GM11168 (cell line): ENCODE data around the gene FOCAD.
"Not testable (repeated sequence)": the region's sequence is repeated elsewhere in the genome, so short reads cannot be mapped to it uniquely, and the experiment has no call there.

Experiments used
- in situ Hi-C: fragments of 300-500 bp; cut with MboI; formaldehyde crosslinking; loops from one replicate; pipeline ENCODE4 v1.12.0; 2022; ENCODE audit warnings: low sequenced_read_pairs; ENCODE audit not compliant: unreplicated experiment

FOCAD gene

DNA sequence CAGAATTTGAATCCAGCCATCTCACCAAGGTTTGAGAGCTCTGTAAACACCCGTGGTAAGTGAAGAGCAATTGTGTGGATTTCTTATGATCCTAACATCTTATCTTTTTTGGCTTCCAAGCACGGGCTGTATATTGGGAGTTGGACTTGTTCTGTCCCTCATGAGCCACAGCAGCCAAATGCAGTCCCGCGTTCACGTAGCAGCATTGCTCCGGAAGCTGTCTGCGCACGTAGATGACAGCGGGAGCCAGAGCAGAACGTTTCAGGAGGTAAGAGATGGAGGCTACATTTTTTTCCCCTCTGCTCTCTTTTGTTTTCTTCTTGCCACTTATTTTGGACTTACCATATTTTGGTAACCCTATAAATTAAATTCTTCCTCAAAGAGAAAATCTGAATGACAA, 260.4 kb downstream of the FOCAD start:
- in situ Hi-C loops: loop anchor here (10.0 to 25.0 kb wide), 3 partner anchors 320 to 1007 kb away; partner anchors contain the start of gene MLLT3

- in situ Hi-C loops: loop anchor here (10.0 to 25.0 kb wide), 3 partner anchors 320 to 1008 kb away; partner anchors contain the start of gene MLLT3
These were observed 261.2 kb downstream of the FOCAD start for GRCh38 chr9:20945269-20945668.

DNA sequence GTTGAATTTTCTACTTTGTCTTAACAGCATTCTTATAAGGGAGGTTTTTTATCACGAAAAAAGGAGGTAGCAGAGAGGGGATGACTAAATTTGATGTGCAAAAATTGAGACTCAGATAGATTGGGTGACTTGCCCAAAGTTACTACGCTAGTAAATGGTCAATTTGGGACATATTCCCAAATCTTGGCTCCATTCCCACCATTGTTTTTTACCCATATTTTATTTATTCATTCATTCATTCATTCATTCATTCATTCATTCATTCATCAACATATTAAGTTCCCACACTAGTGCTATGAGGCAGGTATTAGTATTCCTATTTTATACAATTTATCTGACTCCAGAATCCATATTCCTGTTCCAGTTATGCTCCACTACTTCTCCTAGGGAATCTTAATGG, 261.8 kb downstream of the FOCAD start:
- in situ Hi-C loops: loop anchor here (10.0 to 25.0 kb wide), 3 partner anchors 321 to 1009 kb away; partner anchors contain the start of gene MLLT3

DNA sequence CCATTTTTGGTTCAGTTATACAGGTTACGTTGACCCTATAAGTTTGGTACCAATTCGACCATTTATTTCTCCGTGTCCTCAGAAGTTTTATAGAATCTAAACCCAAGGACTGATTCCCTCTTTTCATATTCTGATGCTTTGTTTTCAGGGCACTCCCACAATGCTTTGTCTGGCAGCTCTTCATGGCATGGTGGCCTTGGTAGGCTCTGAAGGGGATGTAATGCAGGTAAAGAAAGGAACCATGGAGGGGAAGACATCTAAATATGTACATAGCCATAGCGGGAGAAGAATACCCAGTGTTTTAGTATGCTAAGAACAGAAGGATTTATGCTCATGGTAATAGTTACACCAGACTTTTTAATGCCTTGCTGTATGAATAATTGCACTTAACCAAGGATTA, 264.6 kb downstream of the FOCAD start:
- in situ Hi-C loops: loop anchor here (10.0 to 25.0 kb wide), 3 partner anchors 324 to 1011 kb away; partner anchors contain the start of gene MLLT3

- in situ Hi-C loops: no loop called here
These were observed 266.6 kb downstream of the FOCAD start for GRCh38 chr9:20950707-20951106.

- in situ Hi-C loops: no loop called here
These were observed 278.6 kb downstream of the FOCAD start for GRCh38 chr9:20962536-20963225.

DNA sequence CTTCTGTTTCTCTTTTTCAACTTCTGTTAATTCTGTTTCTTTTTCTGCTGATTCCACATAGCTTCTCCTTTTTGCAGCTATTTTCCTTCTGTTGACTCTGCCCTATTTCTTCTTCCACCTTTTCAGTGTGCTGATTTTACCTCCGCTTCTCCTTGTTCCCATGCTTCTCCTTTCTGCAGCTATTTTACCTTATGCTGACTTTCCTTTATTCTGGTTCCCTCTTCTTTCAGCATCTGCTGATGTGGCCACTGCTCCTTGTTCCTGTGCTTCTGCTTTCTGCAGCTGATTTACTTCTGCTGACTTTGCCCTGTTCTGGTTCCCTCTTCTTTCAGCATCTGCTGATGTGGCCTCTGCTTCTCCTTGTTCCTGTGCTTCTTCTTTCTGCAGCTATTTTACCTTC, 288.6 kb downstream of the FOCAD start:
- in situ Hi-C loops: no loop called here

- in situ Hi-C loops: not testable (repeated sequence)
These were observed 289.3 kb downstream of the FOCAD start for GRCh38 chr9:20973246-20973947.

DNA sequence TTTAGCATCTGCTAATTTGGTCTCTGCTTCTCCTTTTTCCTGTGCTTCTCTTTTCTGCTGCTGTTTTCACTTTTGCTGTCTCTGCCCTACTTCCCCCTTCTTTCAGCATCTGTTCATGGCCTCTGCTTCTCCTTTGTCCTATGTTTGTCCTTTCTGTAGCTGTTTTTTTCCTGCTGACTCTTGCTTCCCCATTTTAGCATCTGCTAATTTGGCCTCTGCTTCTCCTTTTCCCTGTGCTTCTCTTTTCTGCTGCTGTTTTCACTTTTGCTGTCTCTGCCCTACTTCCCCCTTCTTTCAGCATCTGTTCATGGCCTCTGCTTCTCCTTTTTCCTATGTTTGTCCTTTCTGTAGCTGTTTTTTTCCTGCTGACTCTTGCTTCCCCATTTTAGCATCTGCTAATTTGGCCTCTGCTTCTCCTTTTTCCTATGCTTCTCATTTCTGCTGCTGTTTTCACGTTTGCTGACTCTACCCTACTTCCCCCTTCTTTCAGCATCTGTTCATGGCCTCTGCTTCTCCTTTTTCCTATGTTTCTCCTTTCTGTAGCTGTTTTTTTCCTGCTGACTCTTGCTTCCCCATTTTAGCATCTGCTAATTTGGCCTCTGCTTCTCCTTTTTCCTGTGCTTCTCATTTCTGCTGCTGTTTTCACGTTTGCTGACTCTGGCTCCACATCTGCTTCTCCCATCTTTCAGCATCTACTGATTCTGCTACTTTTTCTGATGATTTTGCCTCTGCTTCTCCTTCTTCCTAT, 290.3 kb downstream of the FOCAD start:
- in situ Hi-C loops: not testable (repeated sequence)

GRCh38 chr9:20978249-20978648, 294.2 kb downstream of the FOCAD start:
- in situ Hi-C loops: no loop called here

GRCh38 chr9:20980832-20981455, 296.9 kb downstream of the FOCAD start:
- in situ Hi-C loops: no loop called here

DNA sequence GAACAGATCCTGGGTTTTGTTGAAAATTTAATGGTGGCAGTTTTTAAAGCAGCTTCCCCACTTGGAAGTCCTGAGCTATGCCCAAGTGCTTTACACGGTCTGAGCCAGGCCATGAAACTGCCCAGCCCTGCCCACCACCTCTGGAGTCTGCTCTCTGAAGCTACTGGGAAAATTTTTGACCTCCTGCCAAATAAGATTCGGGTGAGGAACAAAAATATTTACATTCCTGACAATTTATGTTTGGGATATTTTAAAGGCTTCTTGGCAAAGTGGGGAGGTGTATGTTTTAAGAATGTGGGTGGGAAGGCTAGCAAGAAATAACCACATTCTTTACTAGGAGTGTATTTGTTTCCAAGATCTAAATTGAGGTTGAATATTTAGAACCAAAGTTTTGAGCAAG, 297.4 kb downstream of the FOCAD start:
- in situ Hi-C loops: no loop called here

DNA sequence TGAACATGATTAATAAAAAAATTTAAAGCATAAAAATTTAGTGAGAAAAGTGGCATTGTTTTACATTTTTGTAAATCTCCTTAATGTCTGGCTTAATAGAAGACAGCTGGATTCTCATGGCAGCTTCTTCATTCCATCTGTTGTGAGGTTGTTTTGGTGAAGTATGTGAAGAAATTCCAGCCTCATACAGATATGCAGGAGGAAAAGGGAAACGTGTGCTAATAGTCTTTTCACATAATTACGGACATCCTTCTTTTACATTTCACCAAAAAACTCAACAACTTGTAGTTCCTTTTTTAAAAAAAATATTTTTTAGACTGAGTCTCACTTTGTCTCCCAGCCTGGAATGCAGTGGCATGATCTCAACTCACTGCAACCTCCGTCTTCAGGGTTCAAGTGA, 300.4 kb downstream of the FOCAD start:
- in situ Hi-C loops: no loop called here

- in situ Hi-C loops: no loop called here
These were observed 302.0 kb downstream of the FOCAD start for GRCh38 chr9:20985851-20986600.

DNA sequence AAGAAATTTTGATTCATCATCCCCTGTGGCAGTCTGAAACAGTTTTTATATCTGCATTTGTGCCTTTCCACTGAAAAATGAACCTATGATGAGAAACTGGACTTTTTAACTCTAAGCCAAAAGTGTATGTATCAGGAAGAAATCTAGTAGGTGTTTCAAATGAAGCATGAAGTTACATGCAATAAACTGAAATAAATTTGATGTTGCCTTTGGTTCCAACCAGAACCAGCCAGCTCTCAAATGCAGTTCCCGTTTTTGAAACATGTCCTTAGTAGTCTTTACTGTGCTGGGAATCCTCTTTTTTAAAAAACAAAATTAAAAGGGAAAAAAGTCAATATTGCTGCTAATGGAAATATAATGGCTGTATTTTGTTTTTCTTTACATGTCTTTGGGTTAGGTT, 303.5 kb downstream of the FOCAD start:
- in situ Hi-C loops: no loop called here

DNA sequence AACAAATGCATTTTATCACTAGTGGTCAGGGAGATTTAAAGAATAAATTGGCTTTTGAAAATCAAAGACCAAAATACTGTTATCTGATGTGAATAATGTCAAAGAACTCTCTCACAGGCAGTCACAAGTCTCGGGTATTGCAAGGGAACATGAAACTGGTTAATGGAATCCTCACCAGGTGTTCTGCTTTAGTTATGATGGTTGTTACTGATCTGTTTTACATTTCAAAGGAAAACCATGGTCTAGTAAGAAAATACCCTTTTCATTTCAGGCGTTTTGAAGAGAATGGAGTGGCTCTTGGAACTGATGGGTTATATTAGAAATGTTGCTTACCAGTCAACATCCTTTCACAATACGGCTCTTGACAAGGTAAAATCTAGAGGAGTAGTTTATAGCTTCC, 304.0 kb downstream of the FOCAD start:
- in situ Hi-C loops: no loop called here

- in situ Hi-C loops: no loop called here
These were observed 304.7 kb downstream of the FOCAD start for GRCh38 chr9:20988671-20989315.

DNA sequence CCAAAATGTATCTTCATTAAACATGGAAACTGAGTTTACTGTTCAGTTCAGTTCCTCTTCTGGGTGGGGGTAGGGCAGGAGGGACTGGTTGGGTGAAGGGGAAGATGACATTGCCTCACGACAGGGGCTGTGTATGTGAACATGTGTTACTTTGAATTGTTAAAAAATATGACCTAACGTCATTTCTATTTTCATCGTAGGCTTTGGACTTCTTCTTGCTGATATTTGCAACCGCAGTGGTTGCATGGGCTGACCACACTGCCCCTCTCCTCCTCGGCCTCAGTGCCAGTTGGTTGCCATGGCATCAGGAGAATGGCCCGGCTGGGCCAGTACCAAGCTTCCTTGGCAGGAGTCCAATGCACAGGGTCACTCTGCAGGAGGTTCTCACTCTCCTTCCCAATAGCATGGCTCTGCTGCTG, 305.9 kb downstream of the FOCAD start:
- in situ Hi-C loops: no loop called here

- in situ Hi-C loops: no loop called here
These were observed 306.8 kb downstream of the FOCAD start for GRCh38 chr9:20990867-20991266.
